ENCODE measurements around the gene SERPINA9. TPM values are rescaled to one million over a fixed set of nuclear protein-coding genes. Genes with fewer than 3 reads are reported as not detected.

The SERPINA9 gene
- total RNA-seq, 6 experiments from 2014 or later: 0.18 TPM; not detected in 5

DNA sequence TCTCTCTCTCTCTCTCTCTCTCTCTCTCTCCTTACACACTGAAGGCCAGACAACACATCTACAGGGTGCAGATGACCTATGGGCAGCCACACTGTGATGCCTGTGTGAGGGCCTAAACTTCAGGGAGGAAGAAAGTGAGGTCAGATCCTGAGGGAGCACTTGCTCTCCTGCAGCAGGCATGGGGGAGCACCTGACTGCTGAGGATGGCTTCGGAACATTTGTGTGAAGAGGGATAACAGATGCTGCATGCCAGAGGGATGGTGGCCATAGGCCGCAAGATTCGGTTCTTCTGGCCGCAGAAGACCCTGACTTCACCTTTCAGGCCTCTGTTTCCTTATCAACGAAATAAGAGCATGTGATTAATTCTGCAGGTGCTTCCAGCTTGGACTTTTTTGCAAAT is 11.7 kb downstream of the SERPINA9 start:
- intact Hi-C loops (cut with DNase I): no loop called here
- ATAC-seq: no peak
- 100% methylated on average over 3 of the region's 5 CpGs for WGBS (ENCODE audit: insufficient coverage, low coverage, low lambda C conversion rate, missing lambda C conversion rate)

GRCh38 chr14:94462763-94463572 is 13.0 kb downstream of the SERPINA9 start:
- intact Hi-C loops (cut with DNase I): no loop called here
- TF ChIP-seq POLR2A (IDR thresholded peaks at IDR 0.05) (no peak), CTCF (IDR thresholded peaks at IDR 0.05) (peak in 1 of 4 donors; percentile 8)
- no peaks in the 10 kb centered on the region for H3K9me3 ChIP-seq
- ATAC-seq (peak; percentile 90 to 98 (median 92)), DNase-seq (peak; percentile 60 to 92 (median 85))
- no peaks in the 10 kb centered on the region for H3K27me3 ChIP-seq
- no peak overlapping the region for H3K4me3 ChIP-seq
- H3K4me1 ChIP-seq: peaks cover 0 to 25% (median 6%) of the 10 kb centered on the region in 4 donors
- no peaks in the 10 kb centered on the region for H3K36me3 ChIP-seq
- peak overlapping the region; percentile 16 to 90 (median 59) for H3K27ac ChIP-seq
- WGBS (ENCODE audit: insufficient coverage, low coverage, low lambda C conversion rate, missing lambda C conversion rate): 32% methylated on average over 6 of the region's 7 CpGs

More for the DNA sequence above, 11.7 kb downstream of the SERPINA9 start:
- H3K4me3 ChIP-seq: no peak overlapping the region
- H3K27ac ChIP-seq: no peak overlapping the region
- no peaks in the 10 kb centered on the region for H3K36me3 ChIP-seq
- no peak for DNase-seq
- peaks cover 0 to 25% (median 6%) of the 10 kb centered on the region in 4 donors for H3K4me1 ChIP-seq
- no peak for TF ChIP-seq CTCF (IDR thresholded peaks at IDR 0.05)
- TF ChIP-seq POLR2A (IDR thresholded peaks at IDR 0.05): no peak
- H3K9me3 ChIP-seq: no peaks in the 10 kb centered on the region
- no peaks in the 10 kb centered on the region for H3K27me3 ChIP-seq

DNA sequence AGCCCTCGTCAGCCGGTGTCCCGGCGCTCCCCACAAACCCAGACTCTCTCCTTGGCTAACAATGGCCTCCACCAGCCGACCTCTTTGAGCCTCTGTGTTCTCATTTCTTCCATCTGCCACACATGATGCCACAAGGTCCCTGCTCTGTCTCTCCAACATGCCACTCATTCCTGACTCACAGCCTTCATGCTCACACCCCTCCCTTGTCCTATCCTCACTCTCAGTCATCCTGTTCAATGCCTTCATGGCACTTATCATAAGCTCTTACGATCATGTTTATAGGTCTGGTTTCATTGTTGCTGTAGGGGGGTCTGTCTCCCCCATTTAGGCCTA is 13.8 kb downstream of the SERPINA9 start:
- Histone ChIP-seq H3K4me3 (no peak overlapping the region), H3K4me1 (peaks cover 0 to 25% (median 6%) of the 10 kb centered on the region in 4 donors), H3K9me3 (no peaks in the 10 kb centered on the region), H3K36me3 (no peaks in the 10 kb centered on the region), H3K27me3 (no peaks in the 10 kb centered on the region), H3K27ac (peak overlapping the region in 2 of 3 donors; percentile 59 to 90)
- intact Hi-C loops (cut with DNase I): no loop called here
- TF ChIP-seq POLR2A (IDR thresholded peaks at IDR 0.05): no peak
- no peak for TF ChIP-seq CTCF (IDR thresholded peaks at IDR 0.05)
- DNase-seq (no peak), ATAC-seq (no peak)
- no CpG with 5 or more reads among the region's 6 CpGs for WGBS (ENCODE audit: insufficient coverage, low coverage, low lambda C conversion rate, missing lambda C conversion rate)

- Histone ChIP-seq H3K27ac (peak overlapping the region in 1 of 3 donors; percentile 90), H3K9me3 (no peaks in the 10 kb centered on the region), H3K4me3 (no peak overlapping the region), H3K27me3 (no peaks in the 10 kb centered on the region), H3K4me1 (peaks cover 0 to 25% (median 6%) of the 10 kb centered on the region in 4 donors), H3K36me3 (no peaks in the 10 kb centered on the region)
- TF ChIP-seq CTCF (IDR thresholded peaks at IDR 0.05) (no peak), POLR2A (IDR thresholded peaks at IDR 0.05) (no peak)
- ATAC-seq (no peak), DNase-seq (no peak)
- intact Hi-C loops (cut with DNase I): no loop called here
- WGBS (ENCODE audit: insufficient coverage, low coverage, low lambda C conversion rate, missing lambda C conversion rate): 67% methylated on average over 4 of the region's 19 CpGs
Observed at GRCh38 chr14:94461526-94462218, 14.3 kb downstream of the SERPINA9 start.

Data from right lobe of liver (tissue), 6 donors.